GM21576 (cell line): ENCODE data around the gene DLK1.

Experiments used
- ATAC-seq: cut with Tn5 transposase; IDR thresholded peaks from one replicate; pipeline ENCODE4 v1.9.1; 2021; ENCODE audit warnings: mild to moderate bottlenecking, moderate library complexity; ENCODE audit not compliant: unreplicated experiment

Gene DLK1

GRCh38 chr14:100726550-100727085 is at the start of gene DLK1:
Gene DLK1 (plus strand): TSS chr14:100726892. CDS start chr14:100727069, 177 bp downstream.
- ATAC-seq, result no peak

GRCh38 chr14:100677152-100677551 is 49.5 kb upstream of the DLK1 start:
- no peak for ATAC-seq

GRCh38 chr14:100677554-100678468 is 48.9 kb upstream of the DLK1 start:
- no peak for ATAC-seq

- no peak for ATAC-seq
These were observed 48.2 kb upstream of the DLK1 start for GRCh38 chr14:100678469-100678828.

- no peak for ATAC-seq
These were observed 47.5 kb upstream of the DLK1 start for GRCh38 chr14:100679153-100679552.

GRCh38 chr14:100679707-100680438 is 46.8 kb upstream of the DLK1 start:
- no peak for ATAC-seq

- ATAC-seq, result no peak
These were observed 46.1 kb upstream of the DLK1 start for GRCh38 chr14:100680439-100681051.

GRCh38 chr14:100681111-100681510 is 45.6 kb upstream of the DLK1 start:
- ATAC-seq, result no peak

GRCh38 chr14:100682749-100683148 is 43.9 kb upstream of the DLK1 start:
- no peak for ATAC-seq

- ATAC-seq, result no peak
These were observed 43.1 kb upstream of the DLK1 start for GRCh38 chr14:100683578-100683977.

GRCh38 chr14:100684154-100684553 is 42.5 kb upstream of the DLK1 start:
- no peak for ATAC-seq

GRCh38 chr14:100684961-100685360 is 41.7 kb upstream of the DLK1 start:
- ATAC-seq, result no peak

GRCh38 chr14:100686858-100687257 is 39.8 kb upstream of the DLK1 start:
- no peak for ATAC-seq

GRCh38 chr14:100687386-100687785 is 39.3 kb upstream of the DLK1 start:
- no peak for ATAC-seq

GRCh38 chr14:100688051-100688450 is 38.6 kb upstream of the DLK1 start:
- no peak for ATAC-seq

GRCh38 chr14:100688598-100689461 is 37.9 kb upstream of the DLK1 start:
- ATAC-seq, result no peak

GRCh38 chr14:100690672-100691071 is 36.0 kb upstream of the DLK1 start:
- no peak for ATAC-seq

GRCh38 chr14:100691395-100692056 is 35.2 kb upstream of the DLK1 start:
- no peak for ATAC-seq

GRCh38 chr14:100692256-100692655 is 34.4 kb upstream of the DLK1 start:
- ATAC-seq, result no peak
